Measurements from ENCODE around the gene FMNL2.
"Not testable (repeated sequence)": the region's sequence is repeated elsewhere in the genome, so short reads cannot be mapped to it uniquely, and the experiment has no call there.

- TF ChIP-seq, protein P1, sequence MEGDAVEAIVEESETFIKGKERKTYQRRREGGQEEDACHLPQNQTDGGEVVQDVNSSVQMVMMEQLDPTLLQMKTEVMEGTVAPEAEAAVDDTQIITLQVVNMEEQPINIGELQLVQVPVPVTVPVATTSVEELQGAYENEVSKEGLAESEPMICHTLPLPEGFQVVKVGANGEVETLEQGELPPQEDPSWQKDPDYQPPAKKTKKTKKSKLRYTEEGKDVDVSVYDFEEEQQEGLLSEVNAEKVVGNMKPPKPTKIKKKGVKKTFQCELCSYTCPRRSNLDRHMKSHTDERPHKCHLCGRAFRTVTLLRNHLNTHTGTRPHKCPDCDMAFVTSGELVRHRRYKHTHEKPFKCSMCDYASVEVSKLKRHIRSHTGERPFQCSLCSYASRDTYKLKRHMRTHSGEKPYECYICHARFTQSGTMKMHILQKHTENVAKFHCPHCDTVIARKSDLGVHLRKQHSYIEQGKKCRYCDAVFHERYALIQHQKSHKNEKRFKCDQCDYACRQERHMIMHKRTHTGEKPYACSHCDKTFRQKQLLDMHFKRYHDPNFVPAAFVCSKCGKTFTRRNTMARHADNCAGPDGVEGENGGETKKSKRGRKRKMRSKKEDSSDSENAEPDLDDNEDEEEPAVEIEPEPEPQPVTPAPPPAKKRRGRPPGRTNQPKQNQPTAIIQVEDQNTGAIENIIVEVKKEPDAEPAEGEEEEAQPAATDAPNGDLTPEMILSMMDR (IDR thresholded peaks at IDR 0.05) = not testable (repeated sequence)
- TF ChIP-seq POLR2A (IDR thresholded peaks at IDR 0.05) = not testable (repeated sequence)
Observed at GRCh38 chr2:152474523-152474922, 139.5 kb downstream of the FMNL2 start.

Data from heart left ventricle (tissue), 13 donors.